HL-60 (cell line): ENCODE results near the gene CALHM2.

ENCODE experiments used
- POLR2AphosphoS5 ChIP-seq: IDR thresholded peaks from 2 replicates; pipeline ENCODE4 v1.6.1; 2012; ENCODE audit warnings: low read depth
- REST ChIP-seq: IDR thresholded peaks from 2 replicates; pipeline ENCODE4 v1.6.1; 2012; ENCODE audit warnings: low read depth; ENCODE audit not compliant: insufficient replicate concordance
- SPI1 ChIP-seq: IDR thresholded peaks from 2 replicates; pipeline ENCODE4 v1.6.1; 2012; ENCODE audit warnings: low read depth, mild to moderate bottlenecking, borderline replicate concordance
- TF ChIP-seq, protein P1 (sequence below): IDR thresholded peaks from one replicate; pipeline ENCODE4 v1.5.1; 2011; ENCODE audit warnings: low read length, control low read depth, inconsistent platforms; ENCODE audit not compliant: insufficient read depth

- TF ChIP-seq, protein P1, sequence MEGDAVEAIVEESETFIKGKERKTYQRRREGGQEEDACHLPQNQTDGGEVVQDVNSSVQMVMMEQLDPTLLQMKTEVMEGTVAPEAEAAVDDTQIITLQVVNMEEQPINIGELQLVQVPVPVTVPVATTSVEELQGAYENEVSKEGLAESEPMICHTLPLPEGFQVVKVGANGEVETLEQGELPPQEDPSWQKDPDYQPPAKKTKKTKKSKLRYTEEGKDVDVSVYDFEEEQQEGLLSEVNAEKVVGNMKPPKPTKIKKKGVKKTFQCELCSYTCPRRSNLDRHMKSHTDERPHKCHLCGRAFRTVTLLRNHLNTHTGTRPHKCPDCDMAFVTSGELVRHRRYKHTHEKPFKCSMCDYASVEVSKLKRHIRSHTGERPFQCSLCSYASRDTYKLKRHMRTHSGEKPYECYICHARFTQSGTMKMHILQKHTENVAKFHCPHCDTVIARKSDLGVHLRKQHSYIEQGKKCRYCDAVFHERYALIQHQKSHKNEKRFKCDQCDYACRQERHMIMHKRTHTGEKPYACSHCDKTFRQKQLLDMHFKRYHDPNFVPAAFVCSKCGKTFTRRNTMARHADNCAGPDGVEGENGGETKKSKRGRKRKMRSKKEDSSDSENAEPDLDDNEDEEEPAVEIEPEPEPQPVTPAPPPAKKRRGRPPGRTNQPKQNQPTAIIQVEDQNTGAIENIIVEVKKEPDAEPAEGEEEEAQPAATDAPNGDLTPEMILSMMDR, result no peak
- TF ChIP-seq SPI1 (no peak), REST (no peak), POLR2AphosphoS5 (no peak)
Measured at GRCh38 chr10:103427866-103428265, 24.3 kb downstream of the CALHM2 start.
